NCI-H526 treated with DMSO at 0.1 percent for 48 hours (cell line): Measurements from ENCODE around the gene NINL.

Experiments
- DNase-seq: peaks from one replicate; lab custom pipeline; 2025; lab: John Stamatoyannopoulos, UW

Gene NINL

GRCh38 chr20:25500880-25501351 is 84.4 kb downstream of the NINL start:
- DNase-seq = no peak

DNA sequence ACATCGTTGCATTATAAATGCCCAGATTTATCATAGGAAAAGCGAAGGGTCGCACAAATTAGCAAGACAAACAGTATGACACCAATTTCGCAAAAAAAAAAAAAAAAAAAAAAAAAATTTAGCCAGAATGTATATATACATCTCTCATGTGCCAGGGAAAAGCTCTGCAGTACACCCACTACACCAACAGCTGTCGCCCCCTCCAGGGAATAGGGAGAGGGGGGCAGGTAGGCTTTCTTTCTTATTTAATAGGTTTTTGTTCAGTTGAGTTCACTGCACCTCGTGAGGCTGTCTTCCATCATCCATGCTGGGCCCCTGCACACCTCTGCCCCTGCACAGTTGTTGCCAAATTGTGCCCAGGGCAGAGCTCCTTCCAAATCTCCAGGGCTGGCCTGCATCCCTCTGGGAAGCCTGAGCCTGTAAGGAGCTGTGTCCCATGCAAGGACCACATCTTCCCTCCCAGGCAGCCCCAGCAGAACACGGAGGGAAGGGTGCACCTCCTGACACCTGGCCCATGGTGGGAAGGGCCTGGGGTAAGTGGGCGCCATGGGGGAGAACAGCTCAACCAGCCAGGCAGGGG is 85.4 kb downstream of the NINL start:
- DNase-seq = no peak

DNA sequence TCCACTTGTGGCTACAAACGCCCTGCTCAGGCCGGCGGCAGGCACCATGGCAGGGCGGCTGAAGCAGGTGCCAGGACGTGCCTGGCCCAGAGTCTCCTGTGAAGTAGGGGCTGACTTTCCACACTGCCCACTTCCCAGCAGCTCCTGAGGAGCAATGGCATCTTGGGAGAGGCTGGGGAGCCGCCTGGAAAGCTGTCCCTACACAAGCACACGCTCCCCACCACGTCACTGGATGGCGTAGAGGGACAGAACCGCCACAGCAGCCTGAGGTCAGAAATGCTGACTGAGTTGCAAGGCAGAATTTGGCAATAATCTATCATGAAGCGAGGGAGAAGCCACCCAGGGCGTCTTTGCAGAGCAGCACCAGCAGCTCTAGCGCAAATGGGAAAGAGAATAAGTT is 86.3 kb downstream of the NINL start:
- DNase-seq = no peak

DNA sequence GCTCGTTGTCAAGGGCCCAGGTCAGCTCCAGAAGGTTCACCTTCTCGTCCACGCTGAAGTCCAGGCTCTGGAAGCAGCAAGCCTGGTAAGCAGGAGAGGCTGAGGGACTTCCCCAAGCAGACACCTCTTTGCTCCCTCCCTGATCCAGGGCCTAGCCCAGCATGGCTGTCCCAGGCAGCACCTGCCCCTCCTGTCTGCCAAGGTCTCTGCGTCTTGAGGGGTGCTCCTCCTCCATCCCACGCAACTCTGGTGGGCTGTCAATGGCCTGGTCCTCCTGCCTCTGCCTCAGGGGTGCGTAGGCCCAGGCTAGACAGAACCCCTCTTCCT is 87.1 kb downstream of the NINL start:
- no peak for DNase-seq

GRCh38 chr20:25497586-25498279 is 87.6 kb downstream of the NINL start:
- no peak for DNase-seq

DNA sequence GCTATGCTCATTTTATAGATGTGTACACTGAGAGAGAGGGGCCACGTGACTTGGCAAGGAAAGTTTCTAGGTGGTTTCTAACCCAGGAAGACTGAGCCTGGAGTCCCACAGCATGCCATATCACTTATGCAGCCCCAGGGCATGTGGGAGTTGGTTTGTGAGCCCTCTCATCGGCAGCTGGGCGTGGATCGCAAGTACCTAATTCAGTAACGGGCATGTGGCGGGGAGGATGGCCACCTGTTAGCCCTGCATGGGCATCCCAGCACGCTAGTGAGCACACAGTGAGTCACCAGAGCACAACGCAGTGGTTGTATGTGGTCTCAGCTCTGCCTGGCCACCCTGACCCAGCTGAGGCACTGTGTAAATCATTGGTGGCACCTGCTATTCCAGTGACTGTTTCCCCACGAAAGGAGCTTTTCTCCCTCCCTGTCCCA is 88.3 kb downstream of the NINL start:
- no peak for DNase-seq

DNA sequence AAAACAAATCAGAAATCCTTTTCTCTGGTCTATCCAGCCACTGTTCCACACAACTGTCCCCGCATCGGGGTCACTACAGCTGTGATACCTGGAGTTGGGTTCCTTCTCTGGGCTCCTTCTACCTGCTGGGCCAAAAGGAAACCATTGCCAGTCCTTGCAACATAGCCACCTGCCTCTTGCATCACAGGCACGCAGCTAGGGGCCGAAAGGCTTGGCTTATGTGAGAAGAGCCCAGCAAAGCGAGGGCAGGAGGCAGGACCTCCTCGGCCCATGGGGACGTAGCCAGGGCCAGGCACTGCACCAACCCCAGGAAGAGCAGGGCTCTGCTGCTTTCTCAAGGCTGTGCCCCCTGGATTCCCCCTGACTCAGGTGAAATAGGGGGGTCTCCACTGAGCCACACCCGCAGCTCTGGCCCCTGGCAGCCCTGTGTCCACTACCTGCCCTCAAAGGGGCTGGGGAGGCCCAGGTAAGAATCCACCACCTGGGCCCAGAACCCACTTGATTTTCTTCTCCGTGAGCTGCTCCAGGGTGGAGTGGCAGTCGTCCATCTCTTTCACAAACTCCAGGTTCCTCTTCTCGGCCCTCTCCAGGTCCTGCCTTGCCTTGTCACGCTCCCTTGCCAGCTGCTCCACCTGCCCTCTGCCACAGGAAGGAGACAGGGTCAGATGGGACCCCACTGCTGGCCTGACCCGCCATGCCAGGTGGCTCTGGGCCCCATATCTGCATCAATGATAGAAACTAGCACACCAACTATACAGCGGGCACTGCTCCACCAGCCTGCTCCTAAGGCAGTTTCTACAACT is 89.0 kb downstream of the NINL start:
- no peak for DNase-seq

GRCh38 chr20:25495189-25495824 is 90.0 kb downstream of the NINL start:
- DNase-seq = no peak

DNA sequence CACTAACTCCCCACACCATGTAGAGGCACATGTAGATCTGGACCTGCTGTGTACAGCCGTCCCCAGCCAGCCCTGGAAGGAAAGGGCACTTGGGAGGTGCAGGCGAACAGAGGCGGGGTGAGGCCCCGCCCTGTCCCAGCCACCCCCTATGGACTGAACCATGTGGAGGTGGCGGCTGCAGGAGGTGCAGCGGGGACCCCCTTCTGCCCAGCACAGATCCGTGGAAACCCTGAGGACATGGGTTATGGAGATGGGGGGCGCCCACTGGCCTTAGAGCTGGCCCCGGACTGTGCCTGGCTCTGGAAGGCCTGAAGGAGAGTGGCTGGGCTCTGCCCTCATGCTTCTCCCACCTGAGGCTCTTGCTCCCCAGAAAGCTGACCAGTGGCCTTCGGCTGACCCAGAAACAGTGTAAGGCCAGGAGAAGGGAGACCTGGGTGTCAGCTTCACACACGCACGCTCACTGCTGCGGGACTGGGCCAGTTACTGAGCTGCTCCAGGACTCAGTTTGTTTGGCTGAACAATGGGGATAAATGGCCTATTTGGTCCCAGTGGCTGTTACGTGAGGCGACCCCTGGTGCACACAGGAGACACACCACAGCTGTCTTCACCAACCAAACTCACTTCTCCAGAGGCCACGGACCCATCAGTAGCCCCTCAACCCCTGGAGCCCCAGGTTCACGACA is 90.7 kb downstream of the NINL start:
- DNase-seq = no peak

- no peak for DNase-seq
Measured at GRCh38 chr20:25493748-25494505, 91.4 kb downstream of the NINL start.

DNA sequence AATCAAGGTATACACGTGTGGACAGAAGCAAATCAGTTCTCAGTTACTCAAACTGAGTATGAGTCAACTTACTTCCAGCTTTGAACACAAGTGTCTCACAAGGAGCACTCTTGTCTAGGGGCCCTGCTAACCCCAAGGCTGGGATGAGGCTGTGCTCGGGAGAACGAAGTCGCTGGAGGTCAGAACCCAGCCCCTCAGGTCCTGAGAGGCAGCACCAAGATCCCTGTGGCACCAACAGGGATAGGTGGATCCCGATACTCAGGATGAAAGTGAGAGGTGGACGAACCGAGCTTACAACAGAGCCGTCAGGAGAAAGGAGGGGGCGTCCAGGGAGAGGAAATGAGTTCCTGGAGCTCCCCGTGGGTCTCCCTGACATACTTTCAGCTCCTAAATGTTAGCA is 92.2 kb downstream of the NINL start:
- no peak for DNase-seq

GRCh38 chr20:25491446-25492038 is 93.8 kb downstream of the NINL start:
- no peak for DNase-seq

DNA sequence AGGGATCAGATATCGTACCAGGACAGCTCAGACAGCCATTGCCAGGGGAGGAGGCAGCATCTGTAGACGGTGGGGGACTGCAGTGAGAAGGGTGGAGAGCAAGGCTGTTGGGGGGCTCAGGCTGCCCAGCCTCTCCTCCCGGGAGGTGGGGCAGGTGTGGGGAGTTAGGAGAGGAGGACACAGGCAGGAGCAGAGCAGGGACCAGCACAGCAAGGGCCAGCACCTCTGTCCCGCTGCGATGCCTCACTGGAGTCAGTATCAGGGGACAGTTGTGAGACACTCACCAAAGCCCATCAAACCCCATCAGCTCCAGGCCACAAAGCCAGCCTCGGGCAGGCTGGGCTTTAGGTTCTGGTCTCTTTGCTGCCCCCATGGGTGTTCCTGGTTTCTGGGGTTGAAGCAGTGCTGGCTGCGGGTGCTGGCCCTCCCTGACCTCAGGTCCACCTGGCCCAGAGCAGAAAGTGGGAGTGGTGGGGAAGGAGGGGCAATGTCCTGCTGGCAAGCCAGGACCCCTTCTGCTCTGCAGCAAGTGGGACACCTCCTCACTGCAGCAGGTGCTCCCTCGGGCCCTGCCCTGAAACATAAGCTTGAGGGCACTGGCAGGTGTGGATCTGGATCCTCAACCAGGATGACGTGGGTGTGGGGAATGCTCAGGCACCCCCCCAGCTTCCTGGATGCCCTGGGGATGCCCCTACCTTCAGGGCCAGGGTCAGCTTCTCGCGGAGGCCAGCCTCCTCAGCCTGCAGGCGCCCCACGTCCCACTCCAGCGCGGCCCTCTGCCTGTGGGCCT is 94.5 kb downstream of the NINL start:
- DNase-seq = no peak

GRCh38 chr20:25489221-25489871 is 96.0 kb downstream of the NINL start:
- DNase-seq = no peak

DNA sequence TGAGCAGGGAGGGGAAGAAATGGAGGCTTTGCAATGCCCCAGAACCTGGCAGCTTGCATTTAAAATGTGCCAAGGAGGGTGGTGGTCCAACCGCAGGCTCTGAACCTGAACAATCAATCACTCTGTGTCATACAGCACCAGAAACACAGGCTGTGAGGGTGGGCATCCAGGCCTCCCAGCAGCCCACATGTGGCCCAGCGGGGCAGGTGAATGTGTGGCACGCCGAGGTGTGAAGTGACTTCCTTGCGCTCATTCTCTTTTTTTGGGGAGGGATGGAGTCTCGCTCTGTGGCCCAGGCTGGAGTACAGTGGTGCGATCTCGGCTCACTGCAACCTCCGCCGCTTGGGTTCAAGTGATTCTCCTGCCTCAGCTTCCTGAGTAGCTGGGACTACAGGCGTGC is 97.4 kb downstream of the NINL start:
- no peak for DNase-seq

DNA sequence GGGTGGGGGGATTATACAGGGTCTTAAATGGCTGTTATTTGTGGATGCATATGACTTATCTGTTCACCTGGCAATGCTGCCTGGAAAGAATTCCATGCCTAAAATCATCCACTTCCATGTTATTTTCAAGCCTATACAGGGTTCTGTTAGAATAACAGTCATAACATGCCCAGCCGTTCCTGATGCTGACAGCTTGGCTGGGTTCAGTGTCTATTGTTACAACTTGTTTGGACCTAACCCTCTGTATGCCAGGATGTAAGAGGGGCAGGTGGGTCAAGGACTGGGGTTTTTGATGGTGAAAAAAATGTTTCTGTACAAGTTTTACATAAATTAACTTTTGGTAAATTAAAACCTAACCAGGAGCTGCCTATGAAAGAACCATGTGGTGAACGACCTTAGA is 98.0 kb downstream of the NINL start:
- DNase-seq = no peak

GRCh38 chr20:25486377-25486776 is 99.0 kb downstream of the NINL start:
- DNase-seq = no peak

GRCh38 chr20:25485872-25486271 is 99.5 kb downstream of the NINL start:
- DNase-seq = no peak

DNA sequence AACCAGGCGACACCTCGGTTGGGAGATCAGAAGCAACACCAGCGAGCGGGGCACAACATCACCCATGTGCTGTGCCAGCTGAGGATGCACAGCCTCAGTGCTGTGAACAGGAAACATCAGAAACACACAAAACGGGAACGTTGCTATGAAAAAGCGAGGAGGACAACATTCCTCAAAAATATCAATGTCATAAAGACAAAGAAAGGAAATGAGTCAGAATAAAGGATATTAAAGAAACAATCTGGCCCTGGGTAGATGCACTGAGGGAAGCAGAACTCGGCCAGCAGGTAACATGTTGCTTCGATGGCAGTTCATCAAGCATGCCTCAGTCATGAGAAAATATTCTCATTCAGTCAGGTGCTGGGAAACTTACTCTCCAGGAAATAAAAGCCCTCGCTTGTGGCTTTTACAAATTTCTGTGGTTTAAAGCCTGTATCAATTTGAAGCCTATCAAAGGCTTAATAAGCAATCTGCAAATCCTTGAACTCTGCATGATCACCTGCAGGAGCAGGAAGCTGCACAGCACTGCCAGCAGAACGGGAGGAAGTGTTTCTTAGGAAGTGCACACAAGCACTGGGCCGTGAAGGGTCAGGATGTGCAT is 100.3 kb downstream of the NINL start:
- DNase-seq = no peak
